Peyer's patch (tissue), 4 donors: ENCODE results near the gene USH2A.

ENCODE experiments used
- POLR2A ChIP-seq, 2 donors: fragments of 450-650 bp; IDR thresholded peaks; one replicate each; pipeline ENCODE4 v1.5.1; 2017; ENCODE audit warnings: antibody characterized with exemption in 2 of 2, mild to moderate bottlenecking in 2 of 2, moderate library complexity in 2 of 2
- TF ChIP-seq, protein P1 (sequence below), 6 experiments: fragments of 450-650 bp in 4 of 6; fragments of 200-600 bp in 2 of 6; sonication (generic) in 1 of 6; IDR thresholded peaks; one replicate each; pipeline ENCODE4 v1.5.1; 2017 to 2019; ENCODE audit warnings: antibody characterized with exemption in 6 of 6, mild to moderate bottlenecking in 3 of 6, moderate library complexity in 1 of 6

- TF ChIP-seq, protein P1, sequence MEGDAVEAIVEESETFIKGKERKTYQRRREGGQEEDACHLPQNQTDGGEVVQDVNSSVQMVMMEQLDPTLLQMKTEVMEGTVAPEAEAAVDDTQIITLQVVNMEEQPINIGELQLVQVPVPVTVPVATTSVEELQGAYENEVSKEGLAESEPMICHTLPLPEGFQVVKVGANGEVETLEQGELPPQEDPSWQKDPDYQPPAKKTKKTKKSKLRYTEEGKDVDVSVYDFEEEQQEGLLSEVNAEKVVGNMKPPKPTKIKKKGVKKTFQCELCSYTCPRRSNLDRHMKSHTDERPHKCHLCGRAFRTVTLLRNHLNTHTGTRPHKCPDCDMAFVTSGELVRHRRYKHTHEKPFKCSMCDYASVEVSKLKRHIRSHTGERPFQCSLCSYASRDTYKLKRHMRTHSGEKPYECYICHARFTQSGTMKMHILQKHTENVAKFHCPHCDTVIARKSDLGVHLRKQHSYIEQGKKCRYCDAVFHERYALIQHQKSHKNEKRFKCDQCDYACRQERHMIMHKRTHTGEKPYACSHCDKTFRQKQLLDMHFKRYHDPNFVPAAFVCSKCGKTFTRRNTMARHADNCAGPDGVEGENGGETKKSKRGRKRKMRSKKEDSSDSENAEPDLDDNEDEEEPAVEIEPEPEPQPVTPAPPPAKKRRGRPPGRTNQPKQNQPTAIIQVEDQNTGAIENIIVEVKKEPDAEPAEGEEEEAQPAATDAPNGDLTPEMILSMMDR (IDR thresholded peaks at IDR 0.05), result no peak
- no peak for TF ChIP-seq POLR2A (IDR thresholded peaks at IDR 0.05)
Measured at GRCh38 chr1:215607412-215607811, 815.8 kb downstream of the USH2A start.
